ENCODE data around the gene CIAO2B. TPM values are rescaled to one million over a fixed set of nuclear protein-coding genes. Genes with fewer than 3 reads are reported as not detected.
"Not testable (repeated sequence)": the region's sequence is repeated elsewhere in the genome, so short reads cannot be mapped to it uniquely, and the experiment has no call there.

Gene CIAO2B
- total RNA-seq, 2 experiments from 2014 or later = 95.2 to 112 TPM

GRCh38 chr16:66970775-66971720 is 36.8 kb upstream of the CIAO2B start:
- CTCF ChIA-PET = interaction anchor here (0.8 to 3.7 kb wide), 6 partner anchors 10 to 184 kb away, joined by 3 to 17 read pairs (median 3); partner anchors contain the start of genes CES3 and CES4A
- Mint-ChIP-seq H3K4me3 (no peak overlapping the region), H3K4me1 (peaks cover 15% of the 10 kb centered on the region), H3K36me3 (ENCODE audit: low read depth) (no peaks in the 10 kb centered on the region), H3K27ac (no peak overlapping the region), H3K27me3 (no peaks in the 10 kb centered on the region), H3K9me3 (no peaks in the 10 kb centered on the region)
- no peak for DNase-seq
- POLR2A ChIA-PET = no interaction called here

- no peak overlapping the region for H3K27ac Mint-ChIP-seq
- ChIA-PET POLR2A (no interaction called here), CTCF (interaction anchor here (1.0 to 1.7 kb wide), 5 partner anchors 8 to 217 kb away, joined by 3 to 4 read pairs (median 4); no protein-coding TSS in a partner anchor)
- no peaks in the 10 kb centered on the region for H3K36me3 Mint-ChIP-seq (ENCODE audit: low read depth)
- H3K27me3 Mint-ChIP-seq = no peaks in the 10 kb centered on the region
- no peaks in the 10 kb centered on the region for H3K9me3 Mint-ChIP-seq
- DNase-seq = no peak
- no peaks in the 10 kb centered on the region for H3K4me1 Mint-ChIP-seq
- H3K4me3 Mint-ChIP-seq = no peak overlapping the region
Observed at GRCh38 chr16:66968847-66969246, 34.6 kb upstream of the CIAO2B start.

DNA sequence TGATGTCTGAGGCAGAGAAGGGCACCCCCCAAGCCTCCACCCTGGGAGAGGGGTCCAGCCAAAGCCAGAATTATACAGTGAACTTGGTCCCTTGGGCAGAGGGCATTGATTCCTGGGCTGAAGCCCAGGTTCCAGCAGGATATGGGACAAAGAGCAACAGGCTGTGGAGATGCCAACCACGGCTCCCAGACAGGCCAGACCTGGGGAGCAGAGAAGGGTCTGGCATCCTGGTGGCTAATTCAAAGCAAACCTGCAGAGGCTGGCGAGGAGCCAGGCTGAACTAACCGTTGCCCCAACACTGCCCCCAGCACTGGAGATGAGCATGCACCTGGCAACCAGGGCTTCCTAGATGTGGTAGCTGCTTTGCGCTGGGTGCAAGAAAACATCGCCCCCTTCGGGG is 29.8 kb upstream of the CIAO2B start:
- ChIA-PET POLR2A (no interaction called here), CTCF (interaction anchor here (0.5 to 2.6 kb wide), 8 partner anchors 10 to 221 kb away, joined by 3 to 11 read pairs (median 6); no protein-coding TSS in a partner anchor)
- H3K27me3 Mint-ChIP-seq = no peaks in the 10 kb centered on the region
- H3K27ac Mint-ChIP-seq = no peak overlapping the region
- H3K4me3 Mint-ChIP-seq = no peak overlapping the region
- H3K36me3 Mint-ChIP-seq (ENCODE audit: low read depth) = no peaks in the 10 kb centered on the region
- no peak for DNase-seq
- no peaks in the 10 kb centered on the region for H3K9me3 Mint-ChIP-seq
- peaks cover 30% of the 10 kb centered on the region for H3K4me1 Mint-ChIP-seq

DNA sequence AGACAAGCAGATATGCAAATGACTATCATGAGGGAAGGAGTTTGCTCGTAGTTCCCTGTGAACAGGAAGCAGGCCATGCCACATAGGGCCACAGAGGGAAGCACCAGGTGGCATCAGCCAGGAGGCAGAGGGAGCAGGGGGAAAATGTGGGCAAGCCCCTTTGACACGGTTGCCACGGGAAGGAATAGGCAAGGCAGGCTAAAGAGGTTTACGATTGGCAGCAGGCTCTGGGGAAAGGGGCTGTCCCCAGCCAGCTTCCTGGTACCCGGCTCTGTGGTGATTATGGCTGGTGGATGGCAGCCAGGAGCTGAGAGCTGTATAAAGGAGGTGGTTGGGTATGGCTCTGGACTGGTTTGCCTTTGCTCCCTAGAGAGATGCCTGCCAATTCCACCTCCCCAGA is 27.7 kb upstream of the CIAO2B start:
- Mint-ChIP-seq H3K27me3 (no peaks in the 10 kb centered on the region), H3K27ac (peak overlapping the region; percentile 91), H3K9me3 (no peaks in the 10 kb centered on the region), H3K36me3 (ENCODE audit: low read depth) (no peaks in the 10 kb centered on the region), H3K4me1 (peaks cover 44% of the 10 kb centered on the region), H3K4me3 (peak overlapping the region; percentile 51)
- DNase-seq = peak; percentile 21
- ChIA-PET POLR2A (no interaction called here), CTCF (interaction anchor here (0.8 to 4.5 kb wide), 10 partner anchors 9 to 223 kb away, joined by 3 to 19 read pairs (median 4); no protein-coding TSS in a partner anchor)

GRCh38 chr16:66961065-66961744 is 27.0 kb upstream of the CIAO2B start, which contains the start of gene CES3:
CES3 (plus strand) TSS chr16:66961266; CDS start chr16:66961308, 42 bp downstream.
- Mint-ChIP-seq H3K4me3 (peak within 1 kb of the TSS; percentile 63), H3K27me3 (no peaks in the 10 kb centered on the region), H3K9me3 (no peaks in the 10 kb centered on the region), H3K27ac (peak within 1 kb of the TSS; percentile 91), H3K36me3 (ENCODE audit: low read depth) (no peaks in the 10 kb centered on the region), H3K4me1 (peaks cover 44% of the 10 kb centered on the region)
- peak; percentile 75 for DNase-seq
- CTCF ChIA-PET = interaction anchor here (0.5 to 4.5 kb wide), 20 partner anchors 9 to 214 kb away, joined by 3 to 19 read pairs (median 4); partner anchors contain the start of genes CDH16 and PHAF1
- POLR2A ChIA-PET = no interaction called here

GRCh38 chr16:66960270-66960669 is 26.1 kb upstream of the CIAO2B start:
- Mint-ChIP-seq H3K27me3 (no peaks in the 10 kb centered on the region), H3K36me3 (ENCODE audit: low read depth) (no peaks in the 10 kb centered on the region), H3K27ac (peak overlapping the region; percentile 79), H3K4me1 (peaks cover 44% of the 10 kb centered on the region), H3K9me3 (no peaks in the 10 kb centered on the region), H3K4me3 (no peak overlapping the region)
- POLR2A ChIA-PET = no interaction called here
- CTCF ChIA-PET = interaction anchor here (0.6 to 4.5 kb wide), 6 partner anchors 18 to 211 kb away, joined by 3 to 19 read pairs (median 4); partner anchors contain the start of gene PHAF1
- DNase-seq = no peak

GRCh38 chr16:66959704-66960161 is 25.5 kb upstream of the CIAO2B start:
- Mint-ChIP-seq H3K27me3 (no peaks in the 10 kb centered on the region), H3K9me3 (no peaks in the 10 kb centered on the region), H3K36me3 (ENCODE audit: low read depth) (no peaks in the 10 kb centered on the region), H3K27ac (no peak overlapping the region), H3K4me1 (peaks cover 44% of the 10 kb centered on the region), H3K4me3 (no peak overlapping the region)
- ChIA-PET POLR2A (interaction anchor here (0.7 kb wide), 1 partner anchor 199 kb away, joined by 5 read pairs; no protein-coding TSS in a partner anchor), CTCF (interaction anchor here (0.6 to 4.5 kb wide), 8 partner anchors 9 to 331 kb away, joined by 3 to 19 read pairs (median 4); partner anchors contain the start of gene PHAF1)
- DNase-seq = no peak

- peaks cover 44% of the 10 kb centered on the region for H3K4me1 Mint-ChIP-seq
- peak overlapping the region; percentile 71 for H3K27ac Mint-ChIP-seq
- no peak overlapping the region for H3K4me3 Mint-ChIP-seq
- ChIA-PET POLR2A (interaction anchor here (0.7 kb wide), 1 partner anchor 200 kb away, joined by 5 read pairs; no protein-coding TSS in a partner anchor), CTCF (interaction anchor here (0.6 to 4.5 kb wide), 15 partner anchors 8 to 331 kb away, joined by 3 to 19 read pairs (median 4); no protein-coding TSS in a partner anchor)
- no peaks in the 10 kb centered on the region for H3K9me3 Mint-ChIP-seq
- DNase-seq = no peak
- no peaks in the 10 kb centered on the region for H3K36me3 Mint-ChIP-seq (ENCODE audit: low read depth)
- H3K27me3 Mint-ChIP-seq = peaks cover under 1% of the 10 kb centered on the region
Observed at GRCh38 chr16:66958857-66959703, 24.9 kb upstream of the CIAO2B start.

DNA sequence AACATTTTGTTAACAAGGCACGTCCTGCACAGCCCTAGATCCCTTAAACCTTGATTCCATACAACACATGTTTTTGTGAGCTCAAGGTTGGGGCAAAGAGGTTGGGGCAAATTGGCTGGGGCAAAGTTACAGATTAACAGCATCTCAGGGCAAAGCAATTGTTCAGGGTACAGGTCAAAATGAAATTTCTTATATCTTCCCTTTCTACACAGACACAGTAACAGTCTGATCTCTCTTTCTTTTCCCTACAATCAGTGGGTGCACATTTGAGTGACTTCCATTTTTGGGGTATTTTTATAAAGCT is 21.9 kb upstream of the CIAO2B start:
- CTCF ChIA-PET = interaction anchor here (0.6 to 1.0 kb wide), 4 partner anchors 9 to 63 kb away, joined by 3 to 4 read pairs (median 3); partner anchors contain the start of gene CDH16
- H3K27me3 Mint-ChIP-seq = peaks cover 20% of the 10 kb centered on the region
- H3K4me3 Mint-ChIP-seq; H3K36me3 Mint-ChIP-seq (ENCODE audit: low read depth); H3K9me3 Mint-ChIP-seq; DNase-seq; POLR2A ChIA-PET; H3K27ac Mint-ChIP-seq: not testable (repeated sequence)
- H3K4me1 Mint-ChIP-seq = peaks cover 32% of the 10 kb centered on the region

DNA sequence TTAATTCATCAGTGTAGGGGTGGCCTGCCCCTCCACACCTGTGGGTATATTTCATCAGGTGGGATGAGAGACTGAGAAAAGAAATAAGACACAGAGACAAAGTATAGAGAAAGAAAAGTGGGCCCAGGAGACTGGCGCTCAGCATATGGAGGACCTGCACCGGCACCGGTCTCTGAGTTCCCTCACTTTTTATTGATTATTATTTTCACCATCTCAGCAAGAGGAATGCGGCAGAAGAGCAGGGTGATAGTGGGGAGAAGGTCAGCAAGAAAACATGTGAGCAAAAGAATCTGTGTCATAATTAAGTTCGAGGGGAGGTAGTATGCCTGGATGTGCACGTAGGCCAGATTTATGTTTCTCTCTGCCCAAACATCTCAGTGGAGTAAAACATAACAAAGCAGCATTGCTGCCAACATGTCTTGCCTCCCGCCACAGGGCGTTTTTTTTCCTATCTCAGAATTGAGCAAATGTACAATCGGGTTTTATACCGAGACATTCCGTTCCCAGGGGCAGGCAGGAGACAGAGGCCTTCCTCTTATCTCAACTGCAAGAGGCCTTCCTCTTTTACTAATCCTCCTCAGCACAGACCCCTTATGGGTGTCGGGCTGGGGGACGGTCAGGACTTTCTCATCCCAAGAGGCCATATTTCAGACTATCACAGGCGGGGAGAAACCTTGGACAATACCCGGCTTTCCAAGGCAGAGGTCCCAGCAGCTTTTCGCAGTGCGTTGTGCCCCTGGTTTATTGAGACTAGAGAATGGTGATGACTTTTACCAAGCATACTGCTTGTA is 21.4 kb upstream of the CIAO2B start:
- H3K36me3 Mint-ChIP-seq (ENCODE audit: low read depth); H3K9me3 Mint-ChIP-seq; H3K27ac Mint-ChIP-seq; POLR2A ChIA-PET; H3K4me3 Mint-ChIP-seq; DNase-seq: not testable (repeated sequence)
- H3K4me1 Mint-ChIP-seq = peaks cover 28% of the 10 kb centered on the region
- peaks cover 23% of the 10 kb centered on the region for H3K27me3 Mint-ChIP-seq
- CTCF ChIA-PET = interaction anchor here (0.6 to 1.0 kb wide), 2 partner anchors 37 to 63 kb away, joined by 3 to 4 read pairs; partner anchors contain the start of gene CDH16

GRCh38 chr16:66954097-66954659 is 20.0 kb upstream of the CIAO2B start:
- ChIA-PET CTCF (interaction anchor here (0.6 to 2.2 kb wide), 17 partner anchors 11 to 861 kb away, joined by 3 to 8 read pairs (median 3); partner anchors contain the start of gene NOL3), POLR2A (interaction anchor here (0.6 kb wide), 1 partner anchor 218 kb away, joined by 3 read pairs; no protein-coding TSS in a partner anchor)
- H3K27me3 Mint-ChIP-seq = peaks cover 35% of the 10 kb centered on the region
- peaks cover 23% of the 10 kb centered on the region for H3K4me1 Mint-ChIP-seq
- H3K27ac Mint-ChIP-seq = no peak overlapping the region
- no peak overlapping the region for H3K4me3 Mint-ChIP-seq
- H3K9me3 Mint-ChIP-seq = peaks cover 8% of the 10 kb centered on the region
- peaks cover 4% of the 10 kb centered on the region for H3K36me3 Mint-ChIP-seq (ENCODE audit: low read depth)
- peak; percentile 87 for DNase-seq

Measured in activated CD4-positive, alpha-beta T cell treated with anti-CD3 and anti-CD28 coated beads, Interleukin-2, amount 10 ng/mL, durations not matched to agents 7 days and 5 days (primary cell).